HG02938 (cell line): ENCODE measurements around the gene RPRD1A.
"Not testable (repeated sequence)": the region's sequence is repeated elsewhere in the genome, so short reads cannot be mapped to it uniquely, and the experiment has no call there.

Experiments
- ATAC-seq: cut with Tn5 transposase; IDR thresholded peaks from one replicate; pipeline ENCODE4 v1.9.1; 2021; ENCODE audit warnings: mild to moderate bottlenecking, moderate library complexity; ENCODE audit not compliant: unreplicated experiment

RPRD1A gene

DNA sequence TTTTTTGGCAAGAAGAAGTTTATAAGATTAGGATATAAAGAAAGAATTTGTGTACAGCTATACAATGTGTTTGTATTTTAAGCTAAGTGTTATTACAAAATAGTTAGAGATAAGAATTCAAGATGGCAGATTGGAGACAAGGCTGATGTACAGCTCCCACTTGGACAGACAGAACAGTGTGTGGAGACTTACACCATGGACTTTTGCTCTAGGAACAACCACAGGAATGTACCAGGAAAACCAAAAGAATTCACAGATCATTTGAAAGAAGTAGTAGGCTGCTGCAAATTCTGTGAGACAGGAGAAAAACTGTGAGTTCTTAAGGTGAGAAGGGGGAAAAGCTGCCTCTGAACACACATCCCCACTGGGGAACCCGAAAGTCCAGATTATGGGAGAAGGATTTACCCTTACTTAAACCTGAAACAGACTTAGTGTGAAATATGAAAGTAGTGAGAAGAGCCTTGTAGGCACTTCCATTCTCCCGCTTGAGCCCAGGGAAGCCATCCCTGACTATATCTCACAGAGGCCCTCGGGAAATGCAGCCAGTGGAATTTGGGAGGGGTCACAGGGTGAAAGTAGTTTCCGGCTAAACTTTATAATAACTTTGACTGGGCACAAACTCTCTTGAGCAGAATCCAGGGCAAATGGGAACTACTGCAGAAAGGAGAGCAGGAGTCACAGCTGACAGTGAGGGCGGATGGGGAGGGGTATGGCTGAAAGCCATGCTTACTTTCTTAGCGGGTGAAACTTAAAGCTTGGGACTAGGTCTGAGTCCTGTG, 11.6 kb upstream of the RPRD1A start:
- ATAC-seq: no peak

DNA sequence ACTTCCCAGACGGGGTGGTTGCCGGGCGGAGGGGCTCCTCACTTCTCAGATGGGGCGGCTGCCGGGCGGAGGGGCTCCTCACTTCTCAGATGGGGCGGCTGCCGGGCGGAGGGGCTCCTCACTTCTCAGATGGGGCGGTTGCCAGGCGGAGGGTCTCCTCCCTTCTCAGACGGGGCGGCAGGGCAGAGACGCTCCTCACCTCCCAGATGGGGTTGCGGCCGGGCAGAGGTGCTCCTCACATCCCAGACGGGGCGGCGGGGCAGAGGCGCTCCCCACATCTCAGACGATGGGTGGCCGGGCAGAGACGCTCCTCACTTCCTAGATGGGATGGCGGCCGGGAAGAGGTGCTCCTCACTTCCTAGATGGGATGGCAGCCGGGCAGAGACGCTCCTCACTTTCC, 10.4 kb upstream of the RPRD1A start:
- not testable (repeated sequence) for ATAC-seq

DNA sequence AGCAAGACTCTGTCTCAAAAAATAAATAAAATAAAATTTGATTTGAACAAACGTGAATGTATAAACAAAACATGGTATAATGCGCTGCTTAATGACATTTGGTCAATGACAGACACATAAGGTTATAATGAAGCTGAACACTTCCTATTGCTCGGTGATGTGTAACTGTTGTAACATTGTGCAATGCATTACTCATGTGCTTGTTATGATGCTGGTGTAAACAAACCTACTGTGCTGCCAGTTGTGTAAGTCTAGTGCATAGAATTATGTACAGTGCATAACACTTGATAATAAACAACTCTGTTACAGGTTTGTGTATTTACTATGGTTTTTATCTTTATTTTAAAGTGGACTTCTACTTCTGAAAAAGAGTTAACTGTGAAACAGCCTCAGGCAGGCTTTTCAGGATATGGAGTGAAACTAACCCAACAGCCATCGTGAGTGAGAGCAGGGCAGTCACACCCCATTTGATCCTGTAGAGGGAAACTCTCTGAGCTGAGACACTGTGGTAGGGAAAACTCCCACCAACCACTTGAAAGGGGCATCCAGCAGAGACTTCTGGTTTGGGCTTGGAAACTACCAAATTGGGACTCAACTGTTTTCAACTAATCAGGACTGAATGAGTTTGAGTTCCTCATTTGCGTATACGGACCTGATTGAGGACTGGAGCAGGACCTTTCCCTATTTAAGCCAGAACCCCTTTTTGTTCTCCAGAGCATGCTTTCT, 8.7 kb upstream of the RPRD1A start:
- ATAC-seq: no peak

DNA sequence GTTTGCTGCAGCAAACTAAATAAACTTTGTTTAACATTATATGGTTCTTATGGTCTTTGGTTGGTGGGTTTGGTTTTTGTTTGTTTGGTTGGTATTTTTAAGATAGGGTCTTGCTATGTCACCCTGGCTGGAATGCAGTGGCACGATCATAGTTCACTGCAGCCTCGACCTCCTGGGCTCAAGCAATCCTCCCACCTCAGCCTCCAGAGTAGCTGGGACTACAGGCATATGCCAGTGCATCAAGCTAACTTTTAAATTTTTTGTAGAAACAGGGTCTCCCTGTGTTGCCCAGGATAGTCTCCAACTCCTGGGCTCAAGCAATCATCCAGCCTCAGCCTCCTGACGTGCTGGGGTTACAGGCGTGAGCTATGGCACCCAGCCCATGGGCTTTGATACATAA, 7.1 kb upstream of the RPRD1A start:
- no peak for ATAC-seq

DNA sequence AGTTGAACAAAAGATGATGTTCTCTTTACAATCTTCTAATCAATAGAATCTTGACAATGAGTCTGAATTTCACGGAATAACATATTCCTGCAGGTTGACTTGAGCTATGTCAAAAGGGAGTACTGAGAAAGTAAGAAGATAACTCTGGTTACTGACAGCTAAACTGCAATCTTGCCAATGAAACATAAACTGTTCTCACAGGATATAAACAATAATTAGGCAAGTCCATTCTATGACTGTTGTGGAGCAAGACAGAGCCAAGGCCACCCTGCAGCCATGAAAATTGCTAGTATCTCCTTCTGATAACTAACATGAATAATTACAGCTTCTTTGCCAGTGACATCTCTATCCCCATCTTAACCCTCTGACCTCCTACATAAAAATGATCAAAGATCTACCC, 6.3 kb upstream of the RPRD1A start:
- ATAC-seq: no peak

DNA sequence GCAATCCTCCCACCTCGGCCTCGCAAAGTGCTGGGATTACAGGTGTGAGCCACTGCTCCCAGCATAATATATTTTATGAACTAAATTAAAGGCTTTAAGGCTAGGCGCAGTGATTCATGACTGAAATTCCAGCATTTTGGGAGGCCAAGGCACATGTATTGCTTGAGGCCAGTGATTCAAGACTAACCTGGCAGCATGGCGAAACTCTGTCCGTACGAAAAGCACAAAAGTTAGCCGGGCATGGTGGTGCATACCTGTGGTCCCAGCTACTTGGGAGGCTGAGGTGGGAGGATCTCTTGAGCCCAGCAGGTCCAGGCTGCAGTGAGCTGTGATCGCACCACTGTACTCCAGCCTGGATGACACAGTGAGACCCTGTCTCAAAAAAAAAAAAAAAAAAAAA, 5.0 kb upstream of the RPRD1A start:
- not testable (repeated sequence) for ATAC-seq

DNA sequence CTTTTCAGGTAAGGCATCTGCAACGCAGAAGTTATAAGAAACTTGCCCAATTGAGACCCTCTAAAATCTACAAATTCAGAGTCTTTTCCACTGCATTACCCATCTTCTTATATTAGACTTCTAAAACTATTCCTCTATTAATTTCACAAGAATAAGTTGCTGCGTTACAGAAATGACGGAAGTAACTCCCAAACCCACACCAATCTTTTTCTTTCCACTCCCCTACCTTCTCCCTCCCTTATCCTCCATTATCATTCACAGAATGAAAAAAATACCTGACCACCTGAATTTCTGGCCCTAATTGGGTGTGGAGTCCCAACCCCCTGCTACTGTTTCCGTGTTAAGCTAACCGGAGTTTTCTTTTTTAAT, 689 bp downstream of the RPRD1A start:
- ATAC-seq: peak; percentile 14

DNA sequence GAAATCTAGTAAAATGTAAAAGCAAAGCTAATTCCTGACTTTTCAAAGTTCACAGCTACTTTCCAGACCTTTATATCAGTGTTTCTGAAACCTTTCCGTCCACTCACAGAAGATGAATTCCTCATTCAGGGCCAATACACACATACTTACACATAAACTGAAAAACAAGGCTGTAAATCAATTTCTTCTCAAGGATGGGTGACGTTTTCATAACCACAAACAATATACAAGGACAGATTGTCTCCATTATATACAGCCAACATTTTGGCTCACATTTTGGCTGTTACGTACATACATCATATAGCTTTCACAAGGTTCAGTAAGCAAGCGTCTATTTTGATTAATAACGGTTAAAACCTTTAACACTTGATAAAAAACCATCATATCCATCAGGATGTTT, 1.4 kb downstream of the RPRD1A start:
- ATAC-seq: no peak

DNA sequence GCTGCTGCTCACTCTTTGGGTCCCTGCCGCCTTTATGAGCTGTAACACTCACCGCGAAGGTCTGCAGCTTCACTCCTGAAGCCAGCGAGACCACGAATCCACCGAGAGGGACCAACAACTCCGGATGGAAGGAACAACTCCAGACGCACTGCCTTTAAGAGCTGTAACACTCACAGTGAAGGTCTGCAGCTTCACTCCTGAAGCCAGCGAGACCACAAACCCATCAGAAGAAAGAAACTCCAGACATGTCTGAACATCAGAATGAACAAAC, 2.6 kb downstream of the RPRD1A start:
- not testable (repeated sequence) for ATAC-seq

DNA sequence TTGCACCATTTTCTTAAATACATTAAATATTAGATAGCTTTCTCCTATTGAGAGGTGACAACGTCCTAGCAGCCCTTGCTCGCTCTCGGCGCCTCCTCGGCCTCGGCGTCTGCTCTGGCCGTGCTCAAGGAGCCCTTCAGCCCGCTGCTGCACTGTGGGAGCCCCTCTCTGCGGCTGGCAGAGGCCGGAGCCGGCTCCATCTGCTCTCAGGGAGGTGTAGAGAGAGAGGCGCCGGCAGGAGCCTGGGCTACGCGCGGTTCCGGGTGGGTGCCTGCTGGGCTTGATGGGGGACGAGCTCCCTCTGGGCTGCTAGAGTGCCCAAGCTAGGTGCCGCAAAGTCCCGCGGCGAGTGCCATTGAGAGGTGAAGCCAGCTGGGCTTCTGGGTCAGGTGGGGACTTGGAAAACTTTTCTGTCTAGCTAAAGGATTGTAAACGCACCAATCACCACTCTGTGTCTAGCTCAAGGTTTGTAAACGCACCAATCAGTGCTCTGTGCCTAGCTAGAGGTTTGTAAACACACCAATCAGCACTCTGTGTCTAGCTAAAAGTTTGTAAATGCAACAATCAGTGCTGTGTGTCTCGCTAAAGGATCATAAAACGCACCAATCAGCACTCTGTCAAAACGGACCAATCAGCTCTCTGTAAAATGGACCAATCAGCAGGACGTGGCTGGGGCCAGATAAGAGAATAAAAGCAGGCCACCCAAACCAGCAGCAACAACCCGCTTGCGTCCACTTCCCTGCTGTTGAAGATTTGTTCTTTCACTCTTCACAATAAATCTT, 3.1 kb downstream of the RPRD1A start:
- no peak for ATAC-seq

DNA sequence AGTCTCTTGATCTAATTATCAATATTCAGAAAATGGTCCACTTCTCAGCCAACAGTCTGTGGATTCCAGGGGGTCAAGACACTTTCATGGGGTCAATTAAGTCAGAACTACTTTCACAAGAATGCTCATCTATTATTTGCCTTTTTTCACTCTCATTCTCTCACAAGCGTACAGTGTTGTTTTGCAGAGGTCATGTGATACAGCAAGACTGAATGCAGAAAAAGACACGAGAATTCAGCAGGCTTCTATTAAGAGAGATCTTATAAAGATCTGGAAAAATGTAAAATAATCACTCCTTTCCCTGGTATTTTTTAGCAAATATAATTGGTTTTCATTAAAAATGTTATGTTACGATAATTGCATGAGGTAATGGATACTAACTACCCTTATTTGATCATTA, 8.7 kb downstream of the RPRD1A start:
- ATAC-seq: no peak

DNA sequence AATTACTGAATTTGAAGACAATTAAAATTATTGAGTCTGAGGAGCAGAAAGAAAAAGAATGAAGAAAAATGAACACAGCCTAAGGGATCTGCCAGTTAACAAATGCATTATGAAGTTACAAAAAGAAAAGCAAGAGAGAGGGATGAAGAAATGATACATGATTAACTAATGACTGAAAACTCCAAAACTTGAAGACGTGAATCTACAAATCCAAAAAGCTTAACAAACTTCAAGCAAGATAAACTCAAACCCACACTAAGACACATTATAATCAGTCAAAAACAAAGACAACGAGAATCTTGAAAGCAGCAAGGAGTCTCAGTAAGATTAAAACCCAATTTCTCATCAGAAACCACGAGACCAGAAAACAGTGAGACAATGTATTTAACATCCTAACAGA, 15.6 kb downstream of the RPRD1A start:
- ATAC-seq: no peak

DNA sequence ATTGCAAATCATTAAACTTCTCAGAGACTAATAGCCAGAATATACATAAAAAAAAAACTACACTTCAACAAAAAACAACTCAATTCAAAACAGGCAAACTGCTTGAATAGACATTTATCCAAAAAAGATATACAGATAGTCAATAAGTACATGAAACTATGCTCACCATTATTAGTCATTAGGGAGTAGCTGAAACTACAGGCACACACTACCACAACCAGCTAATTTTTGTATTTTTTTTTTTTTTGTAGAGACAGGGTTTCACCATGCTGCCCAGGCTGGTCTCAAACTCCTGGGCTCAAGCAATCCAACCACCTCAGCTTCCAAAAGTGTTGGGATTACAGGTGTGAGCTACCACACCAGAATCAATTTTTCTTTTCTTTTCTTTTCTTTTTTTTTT, 16.9 kb downstream of the RPRD1A start:
- ATAC-seq: no peak

DNA sequence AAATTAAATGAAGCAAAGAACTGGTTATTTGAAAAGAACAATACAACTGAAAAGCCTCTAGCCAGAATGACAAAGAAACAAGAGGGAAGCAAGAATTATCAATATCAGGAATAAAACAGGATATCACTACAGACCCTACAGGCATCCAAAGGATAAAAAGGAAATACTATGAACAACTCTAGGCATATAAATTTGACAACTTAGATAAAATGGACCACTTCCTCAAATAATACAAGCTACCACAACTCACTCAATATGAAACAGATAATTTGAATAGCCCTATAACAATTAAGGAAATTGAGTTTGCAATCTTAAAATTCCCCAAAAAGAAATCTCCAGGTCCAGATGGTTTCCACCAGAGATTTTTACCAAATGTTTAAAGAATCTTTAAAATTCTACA, 19.8 kb downstream of the RPRD1A start:
- ATAC-seq: no peak

DNA sequence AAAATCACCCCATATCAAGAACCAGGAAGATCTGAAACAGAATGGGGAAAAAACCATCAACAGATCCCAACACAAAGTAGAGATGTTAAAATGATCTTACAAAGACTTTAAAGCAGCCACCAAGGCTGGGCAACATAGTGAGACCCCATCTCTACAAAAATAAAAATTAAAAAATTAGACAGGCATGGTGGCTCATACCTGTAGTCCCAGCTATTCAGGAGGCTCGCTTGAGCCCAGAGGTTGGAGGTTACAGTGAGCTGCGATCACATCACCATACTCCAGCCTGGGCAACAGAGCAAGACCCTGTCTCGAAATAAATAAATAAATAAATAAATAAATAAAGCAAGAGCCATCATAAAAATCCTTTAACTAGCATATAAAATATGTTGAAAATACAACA, 20.5 kb downstream of the RPRD1A start:
- no peak for ATAC-seq

DNA sequence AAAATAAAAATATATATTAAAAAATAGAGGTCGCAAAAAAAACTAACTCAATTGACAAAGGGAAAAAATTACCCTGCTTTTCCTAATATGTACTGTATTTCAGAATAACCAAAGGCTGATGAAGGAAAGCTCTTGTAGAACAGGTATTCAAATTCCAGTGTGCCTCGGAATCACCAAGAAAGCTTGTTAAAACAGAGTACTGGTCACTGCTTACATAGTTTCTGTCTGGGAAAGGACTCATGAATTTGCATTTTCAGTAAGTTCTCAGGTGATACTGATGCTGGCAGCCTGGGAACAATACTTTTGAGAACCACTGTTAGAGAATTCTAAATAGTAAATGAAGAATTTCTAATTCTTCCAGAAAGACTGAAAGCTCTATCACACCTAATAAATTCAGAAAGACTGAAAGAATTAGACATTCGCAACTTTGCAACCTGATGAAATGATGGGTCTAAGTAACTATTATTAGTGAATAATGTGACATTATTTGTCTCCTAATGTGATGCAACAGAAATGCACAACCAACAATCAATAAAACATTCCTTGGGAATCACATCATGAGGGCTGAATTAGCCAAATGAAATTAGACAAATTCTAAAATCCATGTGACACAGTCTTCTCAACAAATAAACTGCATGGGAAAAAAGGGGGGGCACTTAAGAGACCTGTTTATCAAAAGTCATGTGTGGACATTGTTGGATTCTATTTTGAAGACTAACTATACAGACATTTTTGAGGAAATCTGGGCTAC, 21.9 kb downstream of the RPRD1A start:
- no peak for ATAC-seq

DNA sequence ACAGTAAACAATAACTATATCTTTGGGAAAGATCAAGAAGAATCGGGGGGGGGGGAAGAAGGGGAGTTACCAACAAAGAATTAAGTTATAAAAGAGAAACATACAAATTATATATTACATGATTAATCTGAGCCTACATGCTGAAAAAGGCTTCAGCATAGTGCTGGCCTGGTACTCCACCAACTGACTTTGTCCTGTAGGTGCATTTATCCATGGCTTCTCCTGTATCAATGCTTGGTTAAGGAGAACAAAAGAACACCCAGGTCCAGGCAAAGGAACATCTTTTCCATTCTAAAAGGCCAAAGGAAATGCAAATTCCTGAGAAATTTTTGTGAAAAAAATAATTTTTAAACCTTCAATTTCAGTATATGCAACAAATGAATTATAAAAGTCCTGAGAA, 24.2 kb downstream of the RPRD1A start:
- ATAC-seq: no peak

DNA sequence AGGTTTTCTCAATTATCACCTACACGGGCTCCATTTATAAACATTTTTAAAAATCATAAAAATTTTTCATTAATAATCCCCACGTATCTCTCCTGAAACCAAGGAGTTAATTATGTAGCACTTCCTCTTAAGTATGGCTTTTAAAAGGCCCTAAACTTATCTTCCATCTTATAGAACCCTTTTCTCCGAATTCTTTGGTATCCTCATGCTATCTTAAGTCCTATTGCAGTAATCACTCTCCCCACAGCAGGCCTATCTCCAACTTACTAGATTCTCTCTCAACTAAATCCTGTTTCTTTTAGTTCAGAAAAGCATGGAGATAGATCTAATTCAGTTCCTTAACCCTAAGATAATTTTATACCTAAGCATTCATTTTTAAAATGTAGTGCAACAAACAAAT, 26.2 kb downstream of the RPRD1A start:
- ATAC-seq: no peak

DNA sequence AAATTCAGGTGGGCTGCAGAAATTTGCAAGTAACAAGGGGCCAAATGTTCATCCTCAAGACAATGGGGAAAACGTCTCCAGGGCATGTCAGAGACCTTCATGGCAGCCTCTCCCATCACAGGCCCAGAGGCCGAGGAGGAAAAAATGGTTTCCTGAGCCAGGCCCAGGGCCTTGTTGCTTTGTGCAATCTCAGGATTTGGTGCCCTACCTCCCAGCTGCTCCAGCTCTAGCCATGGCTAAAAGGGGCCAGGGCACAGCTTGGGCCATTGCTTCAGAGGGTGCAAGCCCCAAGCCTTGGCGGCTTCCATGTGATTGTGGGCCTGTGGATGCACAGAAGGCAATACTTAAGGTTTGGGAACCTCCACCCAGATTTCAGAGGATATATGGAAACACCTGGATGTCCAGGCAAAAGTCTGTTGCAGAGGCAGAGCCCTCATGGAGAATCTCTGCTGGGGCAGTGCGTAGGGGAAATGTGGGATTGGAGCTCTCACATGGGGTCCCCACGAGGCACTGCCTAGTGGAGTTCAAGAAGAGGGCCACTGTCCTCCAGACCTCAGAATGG, 29.2 kb downstream of the RPRD1A start:
- no peak for ATAC-seq

DNA sequence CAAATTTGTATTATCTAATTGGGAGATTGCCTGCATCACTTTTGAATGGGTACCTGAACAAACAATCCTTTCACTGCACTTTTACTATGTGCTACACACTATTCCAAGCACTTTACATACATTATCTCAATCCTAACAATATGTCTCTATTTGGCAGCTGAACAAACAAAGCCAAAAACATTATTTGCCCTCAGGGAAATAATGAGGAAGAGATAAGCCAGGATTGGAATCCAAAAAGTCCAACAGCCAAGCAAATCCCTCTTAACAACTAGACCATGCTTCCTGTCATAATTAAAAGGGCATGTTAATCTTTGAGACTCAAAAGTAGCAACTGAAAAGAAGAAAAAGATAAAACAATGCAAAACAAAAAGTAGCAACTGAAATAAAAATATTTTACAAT, 32.1 kb downstream of the RPRD1A start:
- ATAC-seq: no peak

DNA sequence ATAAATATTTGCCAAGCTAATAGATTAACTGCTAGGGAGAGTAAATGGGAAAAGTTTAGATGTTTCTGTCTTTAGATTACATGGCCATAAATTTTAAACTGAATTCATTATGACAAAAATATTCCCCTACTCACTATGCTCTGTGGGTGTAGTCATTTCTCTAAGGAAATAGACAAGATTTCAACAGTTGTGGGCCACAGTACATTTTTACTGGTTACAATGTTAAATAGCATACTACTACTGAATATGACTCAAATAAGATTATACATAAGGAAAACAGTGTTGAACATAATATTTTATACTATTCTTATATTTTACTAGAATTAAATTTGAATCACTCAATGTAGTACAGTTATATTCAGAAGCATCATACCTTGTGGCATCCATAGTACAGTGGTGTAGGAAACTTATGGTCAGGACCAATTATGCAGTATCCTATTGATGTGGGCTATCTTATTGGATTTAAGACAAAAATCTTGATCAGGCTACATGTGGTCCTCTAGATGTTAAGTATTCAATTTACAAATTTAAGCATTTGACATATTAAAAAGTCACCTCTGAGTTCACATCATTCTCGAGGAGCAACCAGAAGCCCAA, 33.0 kb downstream of the RPRD1A start:
- ATAC-seq: no peak
